WTC11 (cell line): ENCODE data around the gene STRAP.

Source experiments
- ATF2 ChIP-seq: sonication (generic); formaldehyde crosslinking; IDR thresholded peaks from 2 replicates; pipeline ENCODE4 v1.8.1; 2022; ENCODE audit warnings: low read depth, missing genetic modification reagents, borderline replicate concordance
- CREB1 ChIP-seq: sonication (generic); formaldehyde crosslinking; IDR thresholded peaks from 2 replicates; pipeline ENCODE4 v1.8.0; 2023; ENCODE audit warnings: mild to moderate bottlenecking, missing genetic modification reagents
- JUN ChIP-seq: sonication (generic); formaldehyde crosslinking; IDR thresholded peaks from 2 replicates; pipeline ENCODE4 v1.8.0; 2023; ENCODE audit warnings: mild to moderate bottlenecking, missing genetic modification reagents
- SP1 ChIP-seq: sonication (generic); formaldehyde crosslinking; conservative IDR thresholded peaks from 2 replicates; pipeline ENCODE4 v1.8.1; 2022; ENCODE audit warnings: missing genetic modification reagents
- TCF7 ChIP-seq: sonication (generic); formaldehyde crosslinking; IDR thresholded peaks from 2 replicates; pipeline ENCODE4 v1.8.0; 2022; ENCODE audit warnings: mild to moderate bottlenecking, low read depth, missing genetic modification reagents, moderate library complexity
- USF2 ChIP-seq: sonication (generic); formaldehyde crosslinking; IDR thresholded peaks from 2 replicates; pipeline ENCODE4 v1.8.1; 2023; ENCODE audit warnings: mild to moderate bottlenecking, missing genetic modification reagents, moderate library complexity
- ZBTB43 ChIP-seq: sonication (generic); formaldehyde crosslinking; IDR thresholded peaks from 2 replicates; pipeline ENCODE4 v1.8.1; 2023; ENCODE audit warnings: mild to moderate bottlenecking, missing genetic modification reagents
- ZNF219 ChIP-seq: sonication (generic); formaldehyde crosslinking; IDR thresholded peaks from 2 replicates; pipeline ENCODE4 v1.8.0; 2023; ENCODE audit warnings: missing genetic modification reagents, mild to moderate bottlenecking, borderline replicate concordance
- TF ChIP-seq, protein P1 (sequence below): sonication (generic); formaldehyde crosslinking; IDR thresholded peaks from 2 replicates; pipeline ENCODE4 v1.8.0; 2022; ENCODE audit warnings: mild to moderate bottlenecking, missing genetic modification reagents
- TF ChIP-seq, protein P2 (sequence below): fragments of 200-600 bp; IDR thresholded peaks from 2 replicates; pipeline ENCODE4 v1.8.0; 2022; ENCODE audit warnings: antibody characterized with exemption
- TF ChIP-seq, protein P3 (sequence below): sonication (generic); formaldehyde crosslinking; IDR thresholded peaks from 2 replicates; pipeline ENCODE4 v1.8.1; 2022; ENCODE audit warnings: low read depth, mild to moderate bottlenecking, moderate library complexity, missing genetic modification reagents, borderline replicate concordance

GRCh38 chr12:15939111-15939510, 56.9 kb downstream of the STRAP start:
- TF ChIP-seq JUN (CRISPR knock-in tag) (no peak), ZNF219 (no peak), CREB1 (CRISPR knock-in tag) (no peak), SP1 (CRISPR knock-in tag) (no peak), ATF2 (CRISPR knock-in tag) (no peak), TCF7 (CRISPR knock-in tag) (no peak), USF2 (CRISPR knock-in tag) (no peak), ZBTB43 (CRISPR knock-in tag) (no peak)
- TF ChIP-seq, protein P1, sequence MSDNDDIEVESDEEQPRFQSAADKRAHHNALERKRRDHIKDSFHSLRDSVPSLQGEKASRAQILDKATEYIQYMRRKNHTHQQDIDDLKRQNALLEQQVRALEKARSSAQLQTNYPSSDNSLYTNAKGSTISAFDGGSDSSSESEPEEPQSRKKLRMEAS (CRISPR knock-in tag), result no peak
- TF ChIP-seq, protein P2, sequence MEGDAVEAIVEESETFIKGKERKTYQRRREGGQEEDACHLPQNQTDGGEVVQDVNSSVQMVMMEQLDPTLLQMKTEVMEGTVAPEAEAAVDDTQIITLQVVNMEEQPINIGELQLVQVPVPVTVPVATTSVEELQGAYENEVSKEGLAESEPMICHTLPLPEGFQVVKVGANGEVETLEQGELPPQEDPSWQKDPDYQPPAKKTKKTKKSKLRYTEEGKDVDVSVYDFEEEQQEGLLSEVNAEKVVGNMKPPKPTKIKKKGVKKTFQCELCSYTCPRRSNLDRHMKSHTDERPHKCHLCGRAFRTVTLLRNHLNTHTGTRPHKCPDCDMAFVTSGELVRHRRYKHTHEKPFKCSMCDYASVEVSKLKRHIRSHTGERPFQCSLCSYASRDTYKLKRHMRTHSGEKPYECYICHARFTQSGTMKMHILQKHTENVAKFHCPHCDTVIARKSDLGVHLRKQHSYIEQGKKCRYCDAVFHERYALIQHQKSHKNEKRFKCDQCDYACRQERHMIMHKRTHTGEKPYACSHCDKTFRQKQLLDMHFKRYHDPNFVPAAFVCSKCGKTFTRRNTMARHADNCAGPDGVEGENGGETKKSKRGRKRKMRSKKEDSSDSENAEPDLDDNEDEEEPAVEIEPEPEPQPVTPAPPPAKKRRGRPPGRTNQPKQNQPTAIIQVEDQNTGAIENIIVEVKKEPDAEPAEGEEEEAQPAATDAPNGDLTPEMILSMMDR, result no peak
- TF ChIP-seq, protein P3, sequence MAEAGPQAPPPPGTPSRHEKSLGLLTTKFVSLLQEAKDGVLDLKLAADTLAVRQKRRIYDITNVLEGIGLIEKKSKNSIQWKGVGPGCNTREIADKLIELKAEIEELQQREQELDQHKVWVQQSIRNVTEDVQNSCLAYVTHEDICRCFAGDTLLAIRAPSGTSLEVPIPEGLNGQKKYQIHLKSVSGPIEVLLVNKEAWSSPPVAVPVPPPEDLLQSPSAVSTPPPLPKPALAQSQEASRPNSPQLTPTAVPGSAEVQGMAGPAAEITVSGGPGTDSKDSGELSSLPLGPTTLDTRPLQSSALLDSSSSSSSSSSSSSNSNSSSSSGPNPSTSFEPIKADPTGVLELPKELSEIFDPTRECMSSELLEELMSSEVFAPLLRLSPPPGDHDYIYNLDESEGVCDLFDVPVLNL (CRISPR knock-in tag), result no peak
